Measurements from ENCODE around the gene SUN5. TPM values are rescaled to one million over a fixed set of nuclear protein-coding genes. Genes with fewer than 3 reads are reported as not detected.
"Not testable (repeated sequence)": the region's sequence is repeated elsewhere in the genome, so short reads cannot be mapped to it uniquely, and the experiment has no call there.

Gene SUN5
- total RNA-seq, 2 donors from 2014 or later: not detected

DNA sequence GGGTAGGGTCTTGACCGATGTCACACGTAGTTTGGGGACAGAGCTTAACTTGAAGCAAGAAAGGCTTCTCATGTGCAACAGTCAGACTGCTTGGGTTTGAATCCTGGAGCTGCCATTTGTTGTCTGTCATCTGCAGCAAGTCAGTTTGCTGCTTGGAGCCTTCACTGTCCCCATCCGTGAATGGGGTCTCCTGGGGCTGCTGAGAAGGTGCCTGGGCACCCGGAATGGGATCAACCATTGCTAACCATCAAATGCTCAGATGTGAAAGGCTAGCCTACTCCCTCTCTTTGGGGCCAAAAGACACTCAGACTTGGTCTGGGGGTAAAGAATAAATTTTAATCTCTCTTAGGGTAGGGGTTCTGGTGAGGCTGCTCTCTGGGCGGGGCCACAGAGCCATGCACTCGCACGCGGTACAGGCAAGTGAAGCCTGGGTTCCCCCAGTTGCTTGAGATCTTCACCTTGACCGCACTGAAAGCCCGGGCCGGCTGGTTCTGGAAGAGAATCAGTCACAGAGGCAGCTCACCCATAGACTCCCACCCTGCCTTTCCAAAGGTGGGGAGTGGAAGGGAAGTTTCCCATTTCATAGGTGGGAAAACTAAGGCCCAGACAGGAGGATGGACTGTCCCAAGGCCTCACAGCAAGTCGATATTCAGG, 20.6 kb downstream of the SUN5 start:
- intact Hi-C loops (cut with DNase I, micrococcal nuclease): no loop called here
- no peak for DNase-seq
- ATAC-seq: no peak

DNA sequence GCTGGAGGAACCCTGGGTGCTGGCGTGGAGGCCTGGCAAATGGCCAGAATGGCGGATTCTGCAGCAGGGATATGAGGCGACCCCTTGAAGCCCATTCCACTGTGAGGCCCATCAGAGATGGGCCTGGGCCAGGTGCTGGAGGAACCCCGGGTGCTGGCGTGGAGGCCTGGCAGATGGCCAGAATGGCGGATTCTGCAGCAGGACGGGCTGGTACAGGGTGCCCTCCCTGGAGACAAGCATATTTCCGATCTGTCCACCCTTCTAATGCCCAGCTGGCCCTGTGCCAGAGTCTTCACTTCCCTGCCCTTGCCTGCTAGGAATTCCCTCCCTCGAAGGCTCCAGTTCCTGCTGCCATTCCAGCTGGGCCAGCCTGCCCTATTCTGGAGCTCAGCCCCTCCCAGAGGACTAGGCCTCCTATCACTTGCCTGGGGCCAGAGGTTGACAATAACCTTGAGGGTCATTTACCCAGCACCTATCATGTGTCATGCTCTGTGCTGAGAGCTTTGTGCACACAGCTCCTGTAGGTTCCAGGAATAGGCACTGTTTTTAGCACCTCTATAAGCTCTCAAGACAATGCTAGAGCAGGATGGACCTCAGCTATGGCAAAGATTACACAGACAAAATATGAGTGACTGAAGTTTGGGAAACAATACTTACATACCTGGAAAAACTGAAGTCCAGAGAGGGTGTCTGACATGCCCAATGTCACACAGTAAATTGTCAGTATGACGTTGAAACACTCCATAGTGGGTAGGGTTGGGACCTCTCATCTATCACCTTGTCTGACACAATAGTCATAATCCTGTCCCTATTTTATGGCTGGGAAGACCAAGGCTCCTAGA, 21.4 kb downstream of the SUN5 start:
- ATAC-seq: no peak
- no peak for DNase-seq
- intact Hi-C loops (cut with DNase I, micrococcal nuclease): no loop called here

DNA sequence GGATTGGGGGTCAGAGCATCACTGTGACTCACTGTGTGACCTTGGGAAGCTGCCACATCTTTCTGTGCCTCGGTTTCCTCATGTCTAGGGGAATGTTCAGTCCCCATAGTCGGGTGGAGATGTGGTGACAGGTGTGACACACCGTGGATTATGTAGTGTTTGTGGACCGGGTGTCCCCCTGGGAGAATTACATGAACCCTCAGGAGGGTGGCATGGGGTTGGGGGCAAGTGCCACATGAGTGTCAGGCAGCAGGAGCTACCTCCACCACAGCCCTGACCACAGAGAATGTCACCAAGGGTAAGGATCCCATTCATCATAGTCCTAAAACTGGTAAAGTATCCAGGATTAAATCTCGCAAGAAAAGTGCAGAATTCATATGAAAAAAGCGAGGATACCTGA, 23.2 kb downstream of the SUN5 start:
- intact Hi-C loops (cut with DNase I, micrococcal nuclease): no loop called here
- ATAC-seq: no peak
- DNase-seq: no peak

DNA sequence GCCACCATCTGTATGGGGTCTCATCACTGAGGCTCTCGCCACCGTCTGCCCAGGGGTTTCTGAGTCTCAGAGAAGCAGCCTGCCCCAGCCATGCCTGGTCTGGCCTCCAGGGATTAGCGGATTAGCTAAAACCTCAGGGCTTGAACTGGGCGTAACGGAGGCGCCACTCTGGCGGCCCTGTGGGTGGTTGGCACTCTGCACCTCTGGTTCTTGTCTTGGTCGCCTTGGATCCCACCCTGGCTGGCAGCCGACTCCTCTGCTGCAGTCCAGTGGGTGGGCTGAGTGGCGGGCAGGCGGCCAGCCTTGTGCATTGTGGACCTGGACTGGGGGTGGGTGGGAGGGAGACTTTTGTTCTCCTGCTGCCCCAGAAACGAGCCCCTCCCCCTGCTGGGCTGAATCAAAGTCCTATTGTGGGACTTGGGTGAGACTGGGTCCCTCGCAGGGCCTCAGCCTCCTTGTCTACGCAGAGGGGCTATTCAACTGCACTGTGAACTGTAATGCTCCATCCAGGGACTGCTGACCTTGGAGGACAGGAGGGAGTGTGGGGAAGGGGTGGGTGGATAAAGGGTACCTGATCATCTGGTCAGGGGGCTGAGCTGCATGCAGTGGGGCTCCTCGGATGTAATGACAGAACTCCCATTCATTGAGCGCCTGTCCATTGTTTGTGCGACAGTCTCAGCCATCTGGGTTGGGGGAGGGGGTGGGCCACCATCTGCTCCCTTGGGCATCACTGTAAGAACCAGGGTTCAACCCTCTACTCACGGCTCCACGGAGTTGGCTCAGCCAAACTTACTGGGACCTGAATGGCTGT, 23.9 kb downstream of the SUN5 start:
- intact Hi-C loops (cut with DNase I, micrococcal nuclease): no loop called here
- no peak for DNase-seq
- ATAC-seq: no peak

DNA sequence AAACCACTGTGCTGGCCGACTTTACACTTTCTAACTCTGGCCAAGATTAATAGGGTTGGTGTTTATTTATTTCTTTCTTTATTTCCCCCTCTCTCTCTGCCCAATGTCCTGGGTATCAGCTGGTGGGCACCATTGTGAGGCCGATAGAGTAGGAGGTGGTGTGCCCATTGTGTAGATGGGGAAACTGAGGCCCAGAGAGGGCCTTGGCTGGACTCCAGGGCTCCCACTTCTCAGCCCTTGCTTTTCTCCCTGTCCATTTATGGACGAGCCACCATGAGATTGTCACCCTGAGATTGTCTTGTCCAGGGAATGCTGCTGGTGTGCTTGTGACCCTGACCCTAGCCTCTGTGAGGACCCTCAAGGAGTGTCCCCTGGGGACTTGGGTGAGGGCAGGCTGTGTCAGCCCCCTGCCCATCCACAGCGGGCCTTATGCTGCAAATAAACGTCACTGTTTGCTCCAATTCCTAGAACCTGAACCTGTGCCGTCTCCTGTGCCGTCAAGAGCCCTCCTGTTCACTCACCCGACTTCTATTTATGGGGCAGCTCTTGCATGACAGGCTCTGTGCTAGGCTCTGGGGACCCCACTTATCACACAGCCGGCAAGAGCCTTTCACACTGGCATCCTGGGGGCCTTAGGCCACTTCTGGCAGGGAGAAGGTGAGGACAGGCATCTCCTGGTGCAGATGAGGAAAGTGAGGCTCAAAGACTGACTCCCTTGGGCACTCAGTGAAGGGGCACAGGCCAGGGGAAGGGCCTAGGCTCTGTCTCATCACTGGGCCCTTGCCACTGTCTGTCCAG, 24.8 kb downstream of the SUN5 start:
- ATAC-seq (no peak), DNase-seq (no peak)
- intact Hi-C loops (cut with DNase I, micrococcal nuclease): no loop called here

DNA sequence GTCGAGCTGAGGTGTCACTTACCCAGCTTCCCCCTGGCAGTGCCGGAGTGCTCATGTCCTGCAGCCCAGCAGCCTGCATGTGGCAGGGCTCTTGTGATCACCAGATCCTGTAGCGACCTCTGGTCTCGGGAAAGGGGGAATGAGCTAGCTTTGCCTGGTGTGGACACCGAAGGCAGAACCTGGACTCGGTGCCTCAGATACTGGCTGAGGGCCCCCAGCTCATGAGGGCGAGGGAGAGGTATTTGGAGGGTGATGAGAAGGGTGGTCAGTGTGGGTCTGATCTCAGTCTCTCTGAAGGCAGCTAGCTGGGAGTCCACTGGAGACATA, 26.3 kb downstream of the SUN5 start:
- DNase-seq (no peak), ATAC-seq (no peak)
- intact Hi-C loops (cut with DNase I, micrococcal nuclease): no loop called here

DNA sequence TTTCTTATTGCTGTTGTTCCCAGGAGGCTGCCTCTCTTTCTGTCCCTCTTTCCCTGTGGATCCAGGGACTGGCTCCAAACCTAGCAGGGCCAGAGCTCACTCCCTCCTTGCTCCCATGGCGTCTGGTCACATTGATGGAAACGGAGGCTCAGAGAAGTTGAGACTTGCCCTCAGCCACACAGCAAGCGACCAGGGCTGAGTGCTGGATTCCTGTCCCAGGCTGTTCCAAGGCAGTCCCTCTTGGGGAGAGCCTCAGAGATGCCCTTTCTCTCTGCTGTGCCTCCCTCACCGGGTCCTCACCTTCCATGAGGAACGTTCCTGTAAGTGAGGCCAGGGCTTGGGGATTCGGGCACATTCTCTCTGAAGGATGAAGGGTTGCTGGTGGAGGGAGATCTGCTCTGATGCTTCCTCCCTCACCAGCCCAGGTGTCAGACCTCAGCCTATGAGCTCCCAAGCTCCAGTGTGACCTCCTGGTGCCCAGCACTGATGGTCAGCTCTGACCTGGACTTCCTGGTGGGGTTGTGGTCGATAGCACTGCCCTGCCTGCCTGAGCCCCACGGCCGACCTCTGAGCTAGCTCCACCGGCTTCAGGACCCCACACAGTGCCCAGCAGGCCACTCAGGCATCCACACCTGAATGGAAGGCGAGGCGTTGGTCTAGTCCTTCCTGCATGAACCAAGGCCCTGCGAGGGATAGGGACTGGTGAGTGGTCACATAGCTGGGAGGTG, 26.8 kb downstream of the SUN5 start:
- no peak for ATAC-seq
- DNase-seq: no peak
- intact Hi-C loops (cut with DNase I, micrococcal nuclease): no loop called here

DNA sequence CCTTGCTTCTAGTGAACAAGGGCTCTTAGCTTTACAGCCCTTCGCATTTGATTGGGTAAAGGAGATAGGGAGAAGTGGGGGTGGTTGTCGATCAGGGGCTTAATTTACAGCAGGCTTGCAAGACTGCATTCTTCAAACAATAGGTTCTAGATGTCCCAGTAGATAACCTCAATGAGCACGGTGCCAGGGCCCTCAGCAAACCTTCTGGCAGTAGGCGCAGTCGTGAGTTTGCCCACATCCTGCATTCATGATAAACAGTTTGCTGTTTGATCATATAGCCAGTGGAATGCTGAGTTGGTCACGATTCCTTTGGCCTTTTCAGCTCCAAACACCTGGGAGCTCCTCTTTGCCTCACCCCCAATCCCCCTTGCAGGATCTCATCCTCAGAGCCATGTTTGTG, 27.5 kb downstream of the SUN5 start:
- DNase-seq (no peak), ATAC-seq (no peak)
- intact Hi-C loops (cut with DNase I, micrococcal nuclease): no loop called here

DNA sequence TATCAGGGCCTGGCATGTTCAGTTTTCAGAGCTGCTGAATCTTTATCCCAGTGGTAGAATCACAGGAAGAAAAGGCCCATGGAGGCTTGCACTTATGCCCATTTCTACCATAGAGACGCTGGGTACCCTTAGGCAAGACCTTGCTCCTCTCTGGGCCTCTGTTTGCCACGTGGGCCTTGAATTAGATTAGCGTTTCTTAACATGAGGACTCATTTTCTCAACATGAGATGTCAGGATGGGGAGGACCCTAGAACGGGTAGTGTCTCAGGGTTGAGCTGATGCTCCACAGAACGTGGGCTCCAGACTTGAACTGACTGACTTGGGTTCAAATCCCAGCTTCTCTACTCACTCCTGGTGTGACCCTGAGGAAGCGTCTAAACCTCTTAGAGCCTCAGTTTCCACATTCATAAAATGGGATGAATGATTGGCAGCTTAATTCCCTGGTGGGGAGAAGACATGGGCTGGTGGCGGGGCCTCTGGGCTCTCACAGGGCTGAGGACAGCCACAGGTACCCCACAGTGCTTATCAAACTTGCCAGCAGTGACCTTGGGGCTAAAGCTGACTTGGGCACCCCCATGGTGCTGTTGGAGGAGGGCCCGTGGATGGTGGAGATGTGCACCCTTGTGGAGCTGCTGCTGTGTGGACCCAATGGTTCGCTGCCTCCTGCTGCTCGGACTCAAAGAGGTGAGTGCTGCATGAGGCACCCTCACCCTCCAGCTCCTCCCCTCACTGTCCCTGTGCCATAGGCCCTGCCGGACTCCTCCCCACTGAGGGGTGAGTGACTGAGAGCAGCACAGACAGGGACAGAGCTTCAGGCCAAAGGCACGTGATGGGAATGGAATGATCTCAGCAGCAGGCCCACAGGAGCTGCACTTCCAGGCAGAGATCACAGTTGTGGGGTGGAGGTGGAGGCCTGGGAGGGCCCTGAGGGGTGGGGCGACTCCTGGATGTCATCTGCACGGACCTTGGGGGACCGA, 28.2 kb downstream of the SUN5 start:
- ATAC-seq (no peak), DNase-seq (no peak)
- intact Hi-C loops (cut with DNase I, micrococcal nuclease): no loop called here

DNA sequence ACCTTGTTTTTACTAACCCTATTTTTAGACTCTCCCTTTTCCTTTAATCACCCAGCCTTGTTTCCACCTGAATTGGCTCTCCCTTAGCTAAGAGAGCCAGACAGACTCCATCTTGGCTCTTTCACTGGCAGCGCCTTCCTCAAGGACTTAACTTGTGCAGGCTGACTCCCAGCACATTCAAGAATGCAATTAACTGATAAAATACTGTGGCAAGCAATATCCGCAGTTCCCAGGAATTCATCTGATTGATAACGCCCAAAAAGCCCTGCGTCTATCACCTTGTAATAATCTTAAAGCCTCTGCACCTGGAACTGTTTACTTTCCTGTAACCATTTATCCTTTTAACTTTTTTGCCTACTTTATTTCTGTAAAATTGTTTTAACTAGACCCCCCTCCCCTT, 29.1 kb downstream of the SUN5 start:
- intact Hi-C loops (cut with DNase I, micrococcal nuclease); DNase-seq; ATAC-seq: not testable (repeated sequence)

DNA sequence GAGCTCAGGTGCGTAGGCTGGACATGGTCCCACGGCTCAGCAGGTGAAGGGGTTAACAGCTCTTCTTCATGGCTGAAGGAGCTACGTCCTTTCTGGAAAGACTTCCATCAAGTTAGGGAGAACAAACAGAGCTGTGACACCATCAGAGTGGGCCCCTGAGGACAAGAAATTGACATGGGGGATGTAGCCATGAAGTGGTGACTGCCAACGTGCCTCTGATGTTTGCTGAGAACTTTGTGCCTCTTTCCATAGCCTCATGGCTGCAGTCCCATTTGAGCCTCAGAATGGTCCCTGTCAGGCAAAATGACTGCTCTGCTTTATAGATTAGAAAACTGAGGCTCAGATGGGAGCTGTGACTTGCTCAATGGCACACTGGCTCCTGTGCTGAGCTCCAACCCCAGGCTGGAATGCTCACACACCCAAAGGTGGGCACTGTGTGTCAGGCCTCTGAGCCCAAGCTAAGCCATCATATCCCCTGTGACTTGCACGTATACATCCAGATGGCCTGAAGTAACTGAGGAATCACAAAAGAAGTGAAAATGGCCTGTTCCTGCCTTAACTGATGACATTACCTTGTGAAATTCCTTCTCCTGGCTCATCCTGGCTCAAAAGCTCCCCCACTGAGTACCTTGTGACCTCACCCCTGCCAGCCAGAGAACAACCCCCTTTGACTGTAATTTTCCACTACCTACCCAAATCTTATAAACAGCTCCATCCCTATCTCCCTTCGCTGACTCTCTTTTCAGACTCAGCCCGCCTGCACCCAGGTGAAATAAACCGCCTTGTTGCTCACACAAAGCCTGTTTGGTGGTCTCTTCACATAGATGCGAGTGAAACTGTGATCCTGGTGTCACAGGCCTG, 29.8 kb downstream of the SUN5 start:
- ATAC-seq; intact Hi-C loops (cut with DNase I, micrococcal nuclease); DNase-seq: not testable (repeated sequence)

DNA sequence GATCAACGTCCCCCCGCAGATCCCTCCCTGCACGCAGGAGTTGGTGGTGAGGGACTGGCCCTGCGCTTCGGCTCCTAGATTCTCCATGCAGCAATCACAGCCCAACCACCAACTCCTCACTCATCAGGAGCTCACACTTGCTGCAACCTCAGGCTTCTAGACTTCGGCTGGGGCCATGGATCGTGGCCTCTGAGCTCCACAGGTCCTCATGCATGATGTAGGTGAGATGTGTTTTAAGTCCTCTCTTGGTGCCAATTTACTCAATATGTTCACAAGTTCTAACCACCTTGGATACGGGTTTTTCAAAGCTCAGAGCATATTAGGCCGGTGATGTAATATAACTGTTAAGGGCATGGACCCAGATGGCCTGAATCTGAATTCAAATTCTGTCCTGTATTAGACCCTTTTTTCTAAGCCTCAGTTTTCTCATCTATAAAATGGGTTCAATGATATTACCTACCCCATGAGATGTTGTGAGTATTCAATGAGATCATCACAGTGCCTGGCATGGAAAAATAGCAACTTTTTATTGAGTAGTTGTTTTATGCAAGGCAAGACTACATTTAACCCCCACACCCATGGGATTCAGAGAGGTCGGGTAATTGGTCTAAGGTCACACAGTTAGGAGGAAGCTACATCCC, 31.0 kb downstream of the SUN5 start:
- intact Hi-C loops (cut with DNase I, micrococcal nuclease): no loop called here
- DNase-seq: no peak
- ATAC-seq: no peak

DNA sequence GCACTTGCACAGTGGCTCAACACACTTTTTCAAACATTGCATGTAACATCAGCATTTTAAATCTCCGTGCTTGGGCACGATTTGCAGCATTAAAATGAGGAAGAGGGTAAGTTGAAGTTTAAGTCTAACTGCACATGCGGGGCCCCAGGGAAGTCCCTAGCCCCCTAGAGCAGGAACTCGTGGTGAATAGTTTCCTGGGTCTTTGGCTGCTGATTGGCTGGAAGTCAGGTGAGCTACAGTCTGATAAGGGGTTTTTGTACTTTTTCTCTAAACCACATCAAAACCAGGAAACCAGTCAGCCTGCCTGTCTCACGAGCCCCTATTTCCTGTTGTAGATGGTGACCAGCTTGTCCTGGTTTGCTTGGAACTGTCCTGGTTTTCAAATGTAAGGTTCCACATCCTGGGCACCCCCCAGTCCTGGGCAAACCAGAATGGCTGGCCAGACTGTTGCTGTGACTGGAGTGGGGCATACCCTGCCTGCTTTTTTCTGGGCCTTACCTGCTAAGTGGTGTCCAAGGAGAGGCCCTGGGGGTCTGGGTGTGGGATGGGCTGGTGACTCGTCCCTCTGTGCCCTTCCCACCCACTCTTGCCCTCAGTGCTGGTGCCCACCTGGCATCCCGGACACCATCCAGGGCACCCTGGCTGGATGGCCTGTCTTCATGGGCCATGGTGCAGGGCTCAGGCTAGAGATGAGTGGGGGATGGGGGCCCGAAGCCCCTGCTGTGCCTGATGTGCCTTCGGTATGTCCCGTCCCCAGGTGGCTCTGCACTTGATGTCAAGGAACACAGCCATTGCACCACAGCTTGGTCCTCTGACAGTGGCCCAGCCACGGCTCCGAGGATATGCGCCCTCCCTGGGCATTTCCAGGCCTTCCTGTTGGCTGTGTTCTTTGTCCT, 31.8 kb downstream of the SUN5 start:
- intact Hi-C loops (cut with DNase I, micrococcal nuclease): no loop called here
- DNase-seq: peak in 1 of 2 donors; percentile 34
- ATAC-seq: peak; percentile 34

DNA sequence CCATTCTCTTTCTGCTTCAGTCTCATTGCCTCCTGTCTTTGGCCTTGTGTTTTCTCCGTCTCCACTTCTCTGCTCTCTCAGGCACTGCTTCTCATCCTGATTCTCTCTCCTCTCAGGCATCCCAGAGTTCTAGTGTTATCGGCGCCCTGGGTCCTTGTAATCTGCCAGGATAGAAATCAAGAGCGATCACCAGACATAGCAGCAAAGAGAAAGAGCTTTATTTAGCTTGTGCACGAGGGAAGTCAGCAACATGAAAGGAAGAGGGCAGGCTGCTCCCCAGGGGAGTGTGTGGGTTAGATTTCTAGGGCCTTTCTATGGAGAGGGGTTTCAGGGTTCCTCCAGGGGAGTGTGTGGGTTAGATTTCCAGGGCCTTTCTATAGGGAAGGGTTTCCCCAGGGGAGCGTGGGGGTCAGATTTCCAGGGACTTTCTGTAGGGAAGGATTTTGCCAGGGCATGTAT, 32.5 kb downstream of the SUN5 start:
- intact Hi-C loops (cut with DNase I, micrococcal nuclease): no loop called here
- DNase-seq (no peak), ATAC-seq (no peak)

DNA sequence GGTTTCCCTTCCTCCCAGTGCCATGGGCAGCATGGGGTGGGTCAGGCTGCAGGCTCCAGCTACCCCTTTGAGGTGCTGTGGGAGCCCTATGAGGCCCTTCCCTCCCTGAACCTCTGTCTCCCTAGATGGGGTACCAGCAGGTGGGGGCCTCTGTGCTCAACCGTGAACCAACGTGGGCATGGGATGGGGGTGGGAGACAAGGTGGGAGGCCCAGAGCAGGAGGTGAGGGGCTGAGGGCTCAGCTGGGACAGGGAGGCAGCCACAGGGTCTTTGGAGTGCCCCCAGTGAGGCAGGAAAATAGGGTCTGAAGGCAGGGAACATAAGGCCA, 33.3 kb downstream of the SUN5 start:
- intact Hi-C loops (cut with DNase I, micrococcal nuclease): no loop called here
- ATAC-seq: no peak
- DNase-seq: no peak
